ENCODE results near the gene INSYN2A.

The INSYN2A gene

DNA sequence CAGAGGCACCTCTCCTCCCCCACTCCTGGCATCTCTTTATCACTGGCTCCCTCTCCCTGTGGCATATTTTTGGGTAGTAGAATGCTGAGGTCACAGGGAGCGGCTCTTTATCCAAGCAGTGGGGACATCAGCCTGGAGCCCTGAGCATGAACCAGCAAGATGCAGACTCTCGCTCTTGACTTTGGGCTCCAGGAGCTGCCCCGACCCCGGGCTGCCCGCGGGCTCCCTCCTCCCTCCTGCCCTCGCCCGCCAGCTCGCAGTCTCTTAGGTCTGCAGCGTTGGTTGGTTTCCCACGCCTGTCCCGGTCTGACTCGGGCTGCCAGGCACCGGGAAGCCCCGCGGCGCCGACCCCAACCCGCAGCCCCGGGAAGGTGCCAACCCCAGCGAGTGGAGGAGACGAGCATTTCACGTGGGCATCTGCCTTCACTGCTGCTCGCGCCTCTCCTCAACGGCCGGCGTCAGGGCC, 1.3 kb downstream of the INSYN2A start:
- DNase-seq, result no peak

DNA sequence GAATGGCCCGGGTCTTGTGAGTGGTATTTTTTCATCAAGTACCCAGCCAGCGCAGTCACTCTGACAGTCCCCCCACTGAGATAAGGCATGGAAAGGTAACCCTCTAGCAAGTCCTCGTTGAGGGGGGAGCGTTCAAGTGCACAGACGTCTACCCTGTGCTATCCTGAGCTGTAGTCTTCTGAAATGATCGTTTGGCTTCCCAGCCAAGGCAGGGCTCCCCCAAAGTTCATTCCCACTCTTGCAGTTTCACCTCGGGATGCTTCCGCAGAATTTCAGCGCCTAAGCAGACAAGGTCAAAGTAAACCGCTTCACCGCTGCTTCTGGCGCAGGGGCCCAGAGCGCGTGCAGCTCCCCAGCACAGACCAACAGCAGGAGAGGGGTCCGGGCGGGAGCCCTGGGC, 1.8 kb downstream of the INSYN2A start:
- no peak for DNase-seq

DNA sequence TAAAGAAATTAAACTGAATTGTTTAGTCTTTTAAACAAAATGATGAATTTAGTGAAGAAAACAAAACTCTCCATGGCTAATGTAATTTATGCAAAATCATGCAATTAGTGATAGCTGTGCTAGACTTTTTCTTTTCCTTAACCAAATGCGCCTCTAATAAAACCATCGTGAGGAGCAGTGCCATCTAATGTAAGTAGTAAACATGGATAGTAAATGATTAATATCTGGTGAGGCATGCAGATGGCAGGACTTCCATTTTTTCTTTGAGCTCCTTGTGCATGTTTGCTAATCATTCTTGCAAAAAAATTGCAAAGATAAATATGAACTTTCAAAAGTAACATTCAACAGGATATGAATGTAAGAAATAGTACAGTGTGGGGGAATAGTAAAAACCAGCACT, 2.3 kb downstream of the INSYN2A start:
- no peak for DNase-seq

GRCh38 chr10:127193125-127193524, 3.3 kb downstream of the INSYN2A start:
- no peak for DNase-seq

- no peak for DNase-seq
Measured at GRCh38 chr10:127190427-127190826, 6.0 kb downstream of the INSYN2A start.

DNA sequence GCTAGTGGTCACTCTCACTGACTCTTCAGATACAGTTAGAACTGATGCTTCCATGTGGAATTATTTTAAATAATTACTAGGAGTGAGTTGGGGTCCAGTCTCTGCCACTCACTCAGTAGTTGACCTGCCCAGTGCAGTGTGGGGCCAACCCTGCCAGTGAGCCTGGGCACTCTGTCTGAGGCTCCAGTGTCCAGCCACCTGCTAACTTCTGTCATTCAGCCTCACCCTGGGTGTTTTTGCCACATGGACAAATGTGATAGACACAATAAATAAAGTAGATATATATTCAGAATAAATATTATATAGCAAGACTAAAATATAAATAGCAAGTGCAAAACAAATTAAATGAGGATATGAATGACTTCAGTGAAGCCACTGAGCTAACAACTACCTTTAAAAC, 7.2 kb downstream of the INSYN2A start:
- DNase-seq, result no peak

- no peak for DNase-seq
Measured at GRCh38 chr10:127186813-127187212, 9.6 kb downstream of the INSYN2A start.

GRCh38 chr10:127184582-127184981, 11.8 kb downstream of the INSYN2A start:
- DNase-seq, result no peak

GRCh38 chr10:127182161-127182560, 14.2 kb downstream of the INSYN2A start:
- no peak for DNase-seq

DNA sequence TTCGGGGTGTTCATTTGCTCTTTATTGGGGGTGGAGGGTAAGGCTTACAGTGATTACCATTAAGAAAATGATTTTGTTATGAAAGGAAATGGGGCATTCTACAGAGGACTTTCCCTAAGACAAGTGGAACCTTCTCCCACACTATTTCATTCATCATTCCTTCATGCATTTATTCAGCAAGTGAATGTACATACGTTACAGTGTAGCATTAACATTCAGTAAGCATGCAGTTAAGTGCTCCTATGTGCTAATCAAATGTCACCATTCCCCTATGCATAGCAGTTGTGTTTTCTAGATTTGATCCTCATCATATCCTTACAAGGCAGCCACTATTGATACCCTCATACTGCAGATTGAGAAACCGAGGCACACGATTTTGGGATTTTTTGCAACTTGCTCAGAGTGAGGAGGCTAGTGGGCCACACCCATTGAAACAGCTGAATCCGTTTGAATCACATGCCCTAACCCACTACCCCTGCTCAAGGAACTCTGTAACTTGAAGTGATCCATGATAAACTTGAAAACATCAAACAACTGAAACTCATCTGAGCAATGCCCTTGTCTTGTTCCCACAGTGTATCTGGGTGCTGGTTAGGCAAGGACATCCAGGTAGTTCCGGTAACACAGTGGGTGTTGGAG, 16.7 kb downstream of the INSYN2A start:
- DNase-seq, result no peak

DNA sequence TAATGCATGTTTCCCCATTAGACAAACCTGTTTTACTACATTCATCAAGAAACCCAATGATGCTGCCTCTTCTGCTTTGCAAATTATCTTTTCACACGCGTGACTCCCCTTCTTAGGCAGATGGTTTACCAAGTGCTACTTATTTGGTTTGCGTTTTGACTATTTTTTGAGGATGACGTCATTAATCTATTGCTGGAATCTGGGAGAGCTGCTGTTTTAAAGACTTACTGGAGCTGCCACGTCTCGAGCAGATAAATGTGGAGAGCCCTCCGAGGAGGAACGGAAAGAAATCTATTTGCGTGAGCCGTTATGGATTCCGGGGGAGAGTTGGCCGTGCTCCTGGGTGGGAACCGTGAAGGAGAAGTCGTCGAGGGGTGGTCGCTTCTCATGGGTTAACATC, 19.7 kb downstream of the INSYN2A start:
- DNase-seq, result no peak

- DNase-seq, result no peak
Measured at GRCh38 chr10:127175357-127176110, 20.9 kb downstream of the INSYN2A start.

GRCh38 chr10:127174866-127175265, 21.5 kb downstream of the INSYN2A start:
- no peak for DNase-seq

DNA sequence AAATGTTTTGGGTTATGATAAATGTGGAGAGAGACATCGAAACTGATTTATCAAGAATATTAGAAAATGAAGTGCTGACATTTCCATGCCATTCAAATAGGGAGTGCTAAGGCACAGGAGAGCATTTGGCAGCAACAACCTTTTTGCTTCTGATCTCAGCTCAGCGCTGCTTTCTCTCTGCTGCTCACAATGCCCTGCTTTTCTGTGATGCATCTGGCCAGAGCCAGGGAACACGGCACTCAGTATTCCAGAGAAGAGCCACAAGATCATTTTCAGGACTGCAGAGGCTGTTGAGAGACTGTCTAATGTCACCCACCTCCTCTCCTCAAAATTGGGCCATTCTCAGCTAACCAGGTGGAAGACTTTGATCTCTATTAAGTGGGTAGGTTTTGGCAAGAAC, 28.1 kb downstream of the INSYN2A start:
- DNase-seq, result no peak

GRCh38 chr10:127162841-127163240, 33.5 kb downstream of the INSYN2A start:
- DNase-seq, result no peak

GRCh38 chr10:127161482-127161881, 34.9 kb downstream of the INSYN2A start:
- DNase-seq, result no peak

- DNase-seq, result no peak
Measured at GRCh38 chr10:127159648-127160245, 36.6 kb downstream of the INSYN2A start.

GRCh38 chr10:127158662-127159061, 37.7 kb downstream of the INSYN2A start:
- no peak for DNase-seq

GRCh38 chr10:127157506-127158200, 38.7 kb downstream of the INSYN2A start:
- DNase-seq, result no peak

DNA sequence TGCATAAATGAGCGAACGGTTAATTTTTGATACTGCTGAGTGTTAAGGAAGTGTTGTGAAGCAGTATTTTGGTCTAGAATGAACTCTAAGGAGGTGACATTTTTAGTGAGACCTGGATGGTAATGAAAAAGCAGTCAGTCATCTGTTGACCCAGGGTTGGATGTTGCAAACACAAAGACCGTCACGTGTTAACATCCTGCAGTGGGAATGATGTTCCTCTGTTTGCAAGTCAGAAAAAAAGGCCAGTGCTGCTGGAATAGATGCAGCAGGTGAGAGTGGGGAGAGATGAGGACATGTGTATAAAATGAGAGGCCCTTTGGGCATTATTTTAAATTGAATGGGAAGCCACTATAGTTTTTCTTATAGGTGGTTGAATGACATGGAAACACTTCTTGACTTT, 39.3 kb downstream of the INSYN2A start:
- DNase-seq, result no peak

DNA sequence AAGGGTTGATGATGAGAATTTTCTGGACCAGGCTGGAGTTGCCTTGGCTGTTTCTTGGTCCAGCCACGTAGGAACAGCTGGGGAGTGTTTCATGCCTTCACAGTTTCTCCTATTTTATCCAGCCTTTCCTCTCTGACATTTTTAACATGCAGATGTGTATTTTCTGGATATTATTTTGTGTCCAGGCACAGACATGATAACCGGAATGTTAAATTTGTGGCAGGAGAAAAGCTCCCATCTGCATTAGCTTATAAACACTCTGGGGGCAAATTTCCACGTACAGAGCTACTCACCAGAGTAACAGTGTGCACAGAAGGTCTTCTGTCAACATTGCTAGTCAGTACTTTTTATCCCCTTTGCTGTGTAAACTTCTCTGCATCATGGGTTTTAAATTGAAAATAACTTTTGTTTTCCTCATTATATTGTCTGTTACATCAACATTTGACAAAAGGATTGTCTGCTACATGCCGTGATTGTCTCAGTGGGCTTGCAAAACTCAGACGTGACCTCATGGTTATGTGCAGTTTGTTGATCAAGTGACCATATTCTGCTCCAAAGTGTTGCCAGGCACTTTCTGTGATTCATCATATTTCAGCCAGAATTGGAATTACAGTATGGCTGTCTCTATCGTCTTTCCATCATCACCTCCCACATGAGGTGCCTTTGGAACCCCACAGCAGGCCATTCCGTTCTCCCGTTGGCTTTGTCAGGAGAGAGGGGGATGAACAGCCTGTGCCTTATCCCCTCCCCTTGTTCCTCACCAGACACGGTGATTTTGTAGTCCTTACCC, 41.4 kb downstream of the INSYN2A start:
- DNase-seq, result no peak

DNA sequence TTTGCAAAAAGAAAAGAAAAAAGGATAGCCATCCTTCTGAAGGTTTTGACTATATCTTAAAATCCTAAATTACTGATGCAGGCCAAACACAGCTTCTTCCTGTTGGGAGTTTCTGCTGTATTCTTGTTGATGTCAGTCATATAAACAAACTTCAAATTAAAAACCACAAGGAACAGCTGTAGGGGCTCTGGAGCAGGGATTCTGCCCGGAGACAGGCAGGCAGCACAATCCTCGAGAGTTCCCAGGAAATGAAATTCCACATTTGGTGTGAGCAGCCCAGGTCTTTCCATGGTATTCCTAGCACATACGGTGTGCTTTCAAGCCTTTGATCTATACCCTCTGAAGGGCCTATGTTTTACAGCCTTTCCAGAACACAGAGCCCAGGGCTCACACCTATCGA, 43.2 kb downstream of the INSYN2A start:
- DNase-seq, result no peak
